NCI-H1105 treated with DMSO at 0.1 percent for 48 hours (cell line): ENCODE results near the gene OSBPL3.

Experiments used
- DNase-seq: peaks from one replicate; lab custom pipeline; 2025; lab: John Stamatoyannopoulos, UW

The OSBPL3 gene

DNA sequence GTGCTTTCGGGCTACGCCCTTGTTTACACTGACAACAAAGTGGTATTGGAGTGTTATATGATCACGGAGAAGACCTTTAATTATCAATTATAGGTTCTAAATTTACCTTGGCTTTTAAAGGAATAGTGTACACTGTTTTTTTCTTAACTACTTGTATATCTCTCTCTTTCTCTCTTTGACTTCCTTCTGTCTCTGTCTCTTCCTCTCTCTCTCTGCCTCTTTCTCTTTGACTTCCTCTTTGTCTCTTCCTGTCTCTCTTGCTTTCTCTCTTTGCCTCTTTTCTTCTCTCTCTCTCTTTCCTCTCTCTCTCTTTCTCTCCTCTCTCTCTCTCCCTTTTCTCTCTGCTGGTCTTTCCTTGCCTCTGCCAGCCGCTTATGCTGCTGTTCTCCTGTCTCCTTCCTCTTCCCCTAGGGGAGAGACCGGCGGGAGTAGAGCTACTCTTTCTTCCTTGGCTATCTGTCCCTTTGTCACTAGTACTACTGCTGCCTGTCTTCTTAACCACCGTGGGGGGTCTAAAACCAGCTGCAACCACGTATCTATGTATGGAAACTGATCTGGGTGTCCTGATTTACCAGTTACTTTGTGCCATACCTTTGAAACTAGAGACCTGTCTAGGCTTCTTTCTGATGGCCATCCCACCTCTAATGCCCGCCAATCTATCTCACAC lies 185.9 kb downstream of the OSBPL3 start:
- DNase-seq: no peak

DNA sequence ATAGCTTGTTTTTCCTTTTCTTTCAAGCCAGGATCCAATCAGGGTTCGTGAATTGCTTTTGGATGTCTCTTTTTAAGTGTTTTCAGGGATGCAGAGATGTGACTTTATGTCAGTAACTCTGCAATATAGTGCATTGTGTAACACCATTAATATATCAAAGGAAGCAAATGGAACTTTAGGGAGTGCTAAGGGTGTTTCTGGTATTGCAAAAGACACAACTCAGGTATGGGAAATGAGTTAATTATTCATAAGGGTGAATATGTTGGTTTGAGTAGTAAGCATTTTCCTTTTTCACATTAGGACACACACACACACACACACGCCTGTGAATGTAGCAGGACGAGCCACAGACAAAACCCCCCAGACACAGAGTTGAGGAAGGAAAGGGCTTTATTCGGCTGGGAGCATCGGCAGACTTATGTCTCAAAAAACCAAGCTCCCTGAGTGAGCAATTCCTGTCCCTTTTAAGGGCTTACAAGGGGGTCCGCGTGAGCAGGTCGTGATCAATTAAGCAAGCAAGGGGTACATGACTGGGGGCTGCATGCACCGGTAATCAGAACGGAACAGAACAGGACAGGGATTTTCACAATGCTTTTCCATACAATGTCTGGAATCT lies 190.9 kb downstream of the OSBPL3 start:
- no peak for DNase-seq

- DNase-seq: no peak
Measured at GRCh38 chr7:24788075-24788474, 191.9 kb downstream of the OSBPL3 start.

- DNase-seq: no peak
Measured at GRCh38 chr7:24786941-24787340, 193.0 kb downstream of the OSBPL3 start.

DNA sequence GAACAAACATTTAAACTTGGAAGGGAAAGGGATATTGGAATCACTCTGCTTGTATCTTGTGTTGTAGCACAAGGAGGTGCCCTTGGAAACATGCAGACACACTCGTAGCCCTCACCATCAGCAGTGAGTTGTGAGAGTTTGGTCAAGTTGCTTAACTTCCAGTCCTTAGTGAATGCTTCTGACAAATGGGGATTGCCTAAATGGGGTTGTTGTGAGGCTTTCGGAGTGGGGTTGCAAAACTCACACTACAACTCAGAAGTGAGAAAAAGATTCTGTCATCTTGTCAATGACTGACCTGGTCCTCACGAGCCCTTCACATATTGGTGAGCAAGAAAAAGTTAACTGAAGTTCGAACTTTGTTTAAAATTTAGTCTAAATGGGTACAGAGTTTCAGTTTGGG lies 193.7 kb downstream of the OSBPL3 start:
- DNase-seq: no peak

DNA sequence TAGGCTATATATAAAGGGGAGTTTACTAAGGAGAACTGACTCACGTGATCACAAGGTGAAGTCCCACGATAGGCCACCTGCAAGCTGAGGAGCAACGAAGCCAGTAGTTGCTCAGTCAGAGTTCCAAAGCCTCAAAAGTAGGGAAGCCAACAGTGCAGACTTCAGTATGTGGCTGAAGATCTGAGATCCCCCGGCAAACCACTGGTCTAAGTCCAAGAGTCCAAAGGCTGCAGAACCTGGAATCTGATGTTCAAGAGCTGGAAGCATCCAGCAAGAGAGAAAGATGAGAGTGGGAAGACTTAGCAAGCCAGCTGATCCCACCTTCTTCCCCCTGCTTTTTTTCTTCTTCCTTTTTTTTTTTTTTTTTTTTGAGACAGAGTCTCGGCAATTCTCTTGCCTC lies 195.7 kb downstream of the OSBPL3 start:
- DNase-seq: no peak

DNA sequence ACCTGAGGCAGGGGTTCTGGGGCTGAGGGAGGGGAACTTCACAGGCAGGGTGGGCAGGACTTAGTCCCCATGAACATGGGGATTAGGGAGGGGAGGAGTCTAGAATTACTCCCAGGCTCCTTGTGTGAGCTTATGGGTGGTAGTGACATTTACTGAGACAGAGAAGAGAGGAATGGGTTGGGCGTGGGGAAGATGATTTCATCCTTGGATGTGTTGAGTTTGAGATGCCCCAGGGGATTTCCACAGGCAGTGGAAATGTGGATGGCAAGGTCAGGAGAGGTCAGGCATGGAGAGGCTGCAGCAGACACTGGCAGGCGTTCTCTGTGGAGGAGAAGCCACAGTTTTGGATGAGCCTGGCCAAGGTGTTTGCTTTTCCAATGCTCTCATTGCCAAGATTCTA lies 196.3 kb downstream of the OSBPL3 start:
- no peak for DNase-seq

DNA sequence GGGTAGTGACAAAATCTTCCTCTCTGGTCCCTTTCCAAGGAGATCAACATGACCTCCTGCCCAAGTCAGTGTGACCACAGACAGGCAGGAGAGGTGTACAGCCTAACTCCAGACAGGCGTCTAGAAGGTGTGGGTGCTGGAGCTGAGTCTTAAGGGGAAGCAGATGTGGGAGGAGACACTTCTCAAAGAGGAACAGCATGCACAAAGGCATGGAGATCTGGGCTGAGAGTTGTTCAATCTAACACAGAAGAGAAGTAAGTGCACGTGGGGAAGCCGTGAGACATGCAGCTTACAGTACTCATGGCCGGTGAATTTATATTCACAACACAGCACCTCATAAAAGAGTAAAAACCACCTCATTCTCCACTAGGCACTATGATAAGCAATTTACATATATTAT lies 198.9 kb downstream of the OSBPL3 start:
- DNase-seq: no peak

GRCh38 chr7:24779283-24779655 lies 200.7 kb downstream of the OSBPL3 start:
- no peak for DNase-seq

DNA sequence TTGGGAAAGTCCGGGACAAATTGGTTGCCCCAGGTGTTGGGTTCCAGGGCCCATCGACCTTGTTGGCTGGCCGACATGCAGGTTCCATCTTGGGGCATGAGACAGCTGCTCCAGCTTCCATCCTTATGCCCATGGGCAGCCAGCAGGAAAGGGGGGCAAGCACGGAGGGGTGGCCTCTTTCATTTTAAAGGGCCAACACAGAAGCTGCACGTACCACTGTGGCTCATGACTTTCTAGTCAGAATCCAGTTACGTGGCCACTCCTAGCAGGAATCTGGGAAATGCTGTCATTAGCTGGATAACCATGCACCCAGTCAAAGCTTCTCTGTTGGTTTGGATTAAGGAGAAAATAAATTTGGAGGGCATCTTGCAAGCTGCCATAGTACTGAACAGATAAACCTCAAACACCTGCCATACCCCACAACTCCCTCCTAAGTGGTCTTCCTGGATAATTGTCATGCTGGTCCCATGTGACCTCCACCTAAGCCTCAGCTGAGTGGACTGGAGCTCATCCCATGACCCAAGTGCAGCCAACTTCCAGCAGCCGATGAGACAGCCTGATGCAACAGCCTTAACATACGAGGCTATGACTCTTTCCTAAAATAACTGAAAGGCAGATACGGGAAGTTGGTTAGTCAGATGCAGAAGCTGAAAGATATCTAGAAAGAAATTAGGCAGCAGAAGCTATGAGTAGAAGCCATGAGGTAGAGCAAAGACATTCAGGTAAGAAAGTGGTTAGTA lies 201.3 kb downstream of the OSBPL3 start:
- DNase-seq: no peak

DNA sequence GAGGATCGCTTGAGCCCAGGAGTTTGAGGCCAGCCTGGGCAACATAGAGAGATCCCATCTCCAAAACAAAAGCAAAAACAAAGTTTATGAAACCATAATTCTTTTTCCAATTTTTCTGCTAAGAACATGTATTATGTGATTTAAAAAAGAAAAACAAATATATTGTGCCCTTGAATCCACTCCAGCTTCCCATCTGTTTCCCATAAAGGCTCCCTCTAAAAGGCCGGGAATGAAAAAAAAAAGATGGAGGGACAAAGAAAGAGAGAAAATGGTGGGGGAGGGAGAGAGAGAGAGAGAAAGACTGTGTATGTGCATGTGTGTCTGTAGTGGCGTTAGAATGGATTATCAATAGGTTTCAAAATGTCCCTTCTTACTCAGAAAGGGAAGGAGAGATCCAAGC lies 202.2 kb downstream of the OSBPL3 start:
- DNase-seq: no peak

DNA sequence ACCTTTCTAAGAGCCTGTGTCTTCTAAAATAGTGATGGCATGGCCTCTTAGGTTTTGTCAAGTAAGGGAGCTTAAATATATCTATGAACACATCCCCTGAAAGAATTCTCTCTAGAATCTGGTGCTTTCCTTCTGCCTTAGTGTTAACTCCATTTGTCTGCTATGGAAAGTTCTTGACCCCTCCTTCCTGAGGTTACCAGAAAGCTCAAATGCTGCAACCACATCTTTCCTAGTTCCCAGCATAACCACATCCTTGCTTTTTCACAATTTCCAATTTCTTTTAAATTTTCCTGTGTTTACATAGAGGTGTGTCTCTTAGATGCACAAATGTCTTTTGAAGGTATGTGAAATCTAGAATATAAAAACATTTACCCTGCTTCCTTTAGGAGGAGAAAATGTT lies 206.3 kb downstream of the OSBPL3 start:
- DNase-seq: no peak

DNA sequence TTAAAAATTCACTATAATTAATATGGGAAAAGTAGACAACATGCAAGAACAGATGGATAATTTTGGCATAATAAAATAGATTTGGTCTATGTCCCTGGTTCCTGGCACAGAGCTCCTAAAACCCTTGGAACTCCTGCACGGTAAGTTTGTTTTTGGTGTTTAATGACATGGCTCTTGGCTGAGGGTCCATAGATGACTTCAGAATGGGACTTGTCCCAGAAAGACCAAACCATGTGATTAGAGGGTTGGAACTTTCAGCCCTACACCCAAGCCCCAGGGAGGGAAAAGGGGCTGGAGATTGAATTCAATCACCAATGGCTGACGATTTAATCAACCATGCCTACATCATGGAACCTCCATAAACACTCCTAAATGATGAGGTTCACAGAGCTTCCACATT lies 210.1 kb downstream of the OSBPL3 start:
- DNase-seq: no peak

GRCh38 chr7:24769014-24769830 lies 210.8 kb downstream of the OSBPL3 start:
- DNase-seq: no peak

- DNase-seq: no peak
Measured at GRCh38 chr7:24767878-24768569, 212.0 kb downstream of the OSBPL3 start.

GRCh38 chr7:24764972-24765744 lies 214.8 kb downstream of the OSBPL3 start:
- no peak for DNase-seq

DNA sequence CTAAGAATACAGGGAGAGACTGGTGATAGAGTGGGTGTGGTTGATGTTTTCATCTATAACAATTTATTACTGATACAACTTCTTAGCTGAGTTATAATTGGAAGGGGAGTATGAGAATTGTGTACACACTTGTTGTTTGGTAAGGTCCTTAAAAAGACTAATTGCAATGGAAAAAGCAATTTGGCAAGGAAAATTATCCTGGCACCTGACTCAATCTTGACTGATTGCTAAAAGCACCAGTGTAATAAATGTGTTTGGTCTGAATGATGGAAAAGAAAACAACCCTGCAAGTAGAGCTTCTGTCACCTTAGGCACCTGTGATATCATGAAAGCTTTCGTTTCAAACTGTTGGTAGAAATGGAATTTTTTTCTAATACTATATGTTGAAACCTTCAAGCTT lies 216.0 kb downstream of the OSBPL3 start:
- DNase-seq: peak; percentile 78

DNA sequence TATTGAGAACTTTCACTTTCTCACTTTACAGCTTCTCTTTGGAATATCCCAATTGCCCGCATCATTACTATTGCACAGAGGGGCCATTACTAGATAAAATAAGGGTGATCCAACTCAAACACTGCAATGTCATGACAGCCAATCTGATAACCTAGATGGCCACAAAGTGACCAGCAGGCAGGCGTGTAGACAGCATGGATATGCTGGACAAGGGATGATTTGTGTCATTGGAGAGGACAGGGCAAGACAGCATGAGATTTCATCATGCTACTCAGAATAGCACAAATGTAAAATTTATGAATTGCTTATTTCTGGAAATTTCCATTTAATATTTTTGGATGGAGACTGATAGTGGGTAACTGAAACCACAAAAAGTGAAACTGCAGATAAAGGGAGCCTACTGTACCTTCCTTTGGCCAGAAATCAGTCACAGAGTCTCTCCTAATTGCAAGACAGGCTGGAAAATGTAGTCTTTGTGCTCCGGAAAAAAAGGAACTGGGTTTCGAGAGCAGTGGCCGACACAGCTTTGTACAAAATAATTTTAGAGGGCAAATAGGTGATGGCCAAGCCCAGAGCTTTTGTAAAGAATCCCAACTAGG lies 216.6 kb downstream of the OSBPL3 start:
- no peak for DNase-seq

GRCh38 chr7:24762771-24763170 lies 217.2 kb downstream of the OSBPL3 start:
- DNase-seq: no peak

- DNase-seq: no peak
Measured at GRCh38 chr7:24760968-24761367, 219.0 kb downstream of the OSBPL3 start.
